Stimulated activated naive CD4-positive, alpha-beta T cell (primary cell): ENCODE results near the gene CNR2.
"Not testable (repeated sequence)": the region's sequence is repeated elsewhere in the genome, so short reads cannot be mapped to it uniquely, and the experiment has no call there.

Source experiments
- DNase-seq, 6 experiments: peaks; one replicate each; lab custom pipeline; 2025; lab: John Stamatoyannopoulos, UW

CNR2 gene

GRCh38 chr1:23885222-23885621 lies 27.9 kb downstream of the CNR2 start:
- DNase-seq, result no peak

DNA sequence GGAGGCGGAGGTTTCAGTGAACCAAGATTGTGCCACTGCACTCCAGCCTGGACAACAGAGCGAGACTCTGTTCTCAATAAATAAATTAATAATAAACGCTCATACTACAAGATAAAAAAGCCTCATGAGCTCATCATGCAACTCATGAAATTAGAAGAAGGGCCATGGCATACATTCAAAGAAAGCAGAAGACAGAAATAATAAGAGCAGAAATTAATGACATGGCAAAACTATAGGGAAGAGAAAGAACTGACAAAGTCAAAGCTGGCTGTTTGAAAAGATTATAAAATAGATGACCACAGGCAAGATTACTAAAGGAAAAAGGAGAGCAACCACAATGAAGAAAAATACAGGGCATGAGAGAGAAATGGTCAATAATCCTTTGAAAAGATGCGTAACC lies 30.4 kb downstream of the CNR2 start:
- DNase-seq, result no peak

DNA sequence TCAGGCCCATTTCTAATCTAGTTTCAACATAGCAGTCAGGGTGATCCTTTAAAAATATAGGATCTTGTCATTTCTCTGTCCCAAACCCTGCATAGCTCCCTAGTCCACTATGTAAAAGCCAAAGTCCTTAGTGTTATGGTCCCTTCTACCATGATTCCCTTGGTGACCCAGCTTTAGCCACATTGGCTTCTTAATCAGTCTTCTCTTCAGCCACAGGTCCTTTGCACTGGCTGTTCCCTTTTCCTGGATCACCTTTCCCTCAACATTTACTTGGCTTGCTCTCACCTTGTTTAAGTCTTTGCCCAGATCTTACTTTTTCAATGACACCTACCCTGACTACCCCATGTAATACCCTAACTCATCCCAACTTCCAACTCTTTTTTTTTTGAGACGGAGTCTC lies 33.4 kb downstream of the CNR2 start:
- DNase-seq, result no peak

GRCh38 chr1:23878668-23879067 lies 34.5 kb downstream of the CNR2 start:
- DNase-seq, result no peak

- DNase-seq, result no peak
Observed at GRCh38 chr1:23875382-23875781, 37.8 kb downstream of the CNR2 start.

GRCh38 chr1:23872421-23872820 lies 40.7 kb downstream of the CNR2 start:
- no peak for DNase-seq

DNA sequence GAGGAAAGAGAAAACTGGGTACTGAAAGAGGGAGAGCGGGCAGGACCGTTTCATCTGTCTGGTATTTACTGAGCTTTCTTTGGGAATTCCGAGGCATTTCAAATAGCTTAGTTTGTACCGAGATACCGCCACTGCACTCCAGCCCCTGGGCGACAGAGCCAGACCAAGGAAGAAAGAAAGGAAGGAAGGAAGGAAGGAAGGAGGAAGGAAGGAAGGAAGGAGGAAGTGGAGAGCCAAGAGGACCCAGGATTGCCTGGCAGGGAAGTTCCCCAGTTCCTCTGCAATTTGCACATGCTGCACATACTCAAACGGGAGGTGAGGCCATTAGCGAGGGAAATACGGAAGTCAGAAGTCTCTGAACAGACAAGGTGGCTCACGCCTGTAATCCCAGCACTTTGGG lies 44.1 kb downstream of the CNR2 start:
- no peak for DNase-seq

- DNase-seq, result no peak
Observed at GRCh38 chr1:23868557-23869016, 44.6 kb downstream of the CNR2 start.

DNA sequence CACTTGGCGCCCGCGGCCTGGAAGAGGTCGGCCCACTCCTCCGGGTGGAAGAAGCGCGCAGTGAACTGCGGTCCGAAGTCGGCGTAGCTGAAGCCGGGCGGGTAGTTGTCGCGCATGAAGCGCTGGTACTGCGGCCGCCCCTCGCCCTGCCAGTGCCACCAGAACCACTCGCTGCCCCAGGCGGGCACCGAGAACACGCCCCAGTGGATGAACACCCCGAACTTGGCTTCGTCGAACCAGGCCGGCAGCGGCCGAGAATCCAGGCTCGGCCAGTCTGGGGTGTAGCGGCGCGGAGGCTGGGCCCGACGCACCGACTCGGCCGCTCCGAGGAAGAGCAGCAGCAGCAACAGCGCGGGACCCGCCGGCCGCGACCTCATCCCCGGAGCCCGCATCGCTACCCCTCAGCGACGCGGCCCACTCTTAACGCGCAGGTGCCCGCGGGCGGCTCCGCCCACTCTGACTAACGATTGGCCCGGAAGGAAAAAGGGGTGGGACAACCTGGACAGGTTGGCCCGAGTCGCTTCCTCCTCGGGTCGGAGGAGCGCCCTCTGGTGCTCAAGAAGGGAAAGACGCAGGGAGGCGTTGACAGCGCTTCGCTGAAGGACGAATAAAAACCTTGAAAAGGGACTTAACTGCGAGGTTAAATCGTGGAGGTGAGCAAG lies 45.1 kb downstream of the CNR2 start, which contains the start of gene FUCA1:
Gene FUCA1, minus strand, starts transcription at position 396 of the 662 bp plus-strand sequence. Its CDS starts 4 bp downstream, at position 392.
- peak; percentile 89 to 96 (median 92) for DNase-seq

DNA sequence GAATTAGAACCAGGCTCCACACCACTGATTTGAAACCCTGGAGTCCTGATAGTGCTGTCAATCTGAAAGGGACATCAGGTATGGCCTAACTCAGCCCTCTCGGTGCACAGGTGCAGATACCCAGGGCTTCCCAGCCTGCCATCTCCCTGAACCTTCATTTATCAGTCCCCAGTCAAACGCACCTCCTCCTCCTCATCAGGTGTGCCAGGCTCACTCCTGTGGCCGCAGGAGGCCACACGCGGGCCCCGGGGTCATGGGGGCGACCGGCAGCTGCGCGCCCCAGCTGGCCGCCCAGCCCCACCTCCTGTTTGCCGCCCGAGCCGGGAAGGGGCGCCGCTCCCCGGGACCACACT lies 45.6 kb downstream of the CNR2 start:
- DNase-seq, result peak in 1 of 6 experiments; percentile 53

DNA sequence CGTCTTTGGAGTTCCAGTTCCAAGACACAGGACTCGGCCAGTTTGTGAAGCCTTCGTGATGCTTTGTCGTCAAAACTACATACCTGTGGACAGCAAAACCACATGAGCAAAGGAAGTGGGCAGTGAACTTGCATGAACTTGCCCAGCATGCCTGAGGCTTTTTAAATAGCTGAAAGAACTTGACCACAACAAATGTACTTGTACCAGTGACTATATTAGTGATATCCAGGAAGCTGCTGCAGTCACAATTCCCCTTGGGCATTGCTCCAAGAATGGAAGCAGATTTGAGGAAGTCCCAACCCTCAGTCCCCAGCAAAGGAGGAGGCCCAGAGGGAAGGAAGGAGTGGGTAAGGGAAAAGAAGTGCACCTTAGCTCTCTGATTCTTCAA lies 47.6 kb downstream of the CNR2 start:
- DNase-seq, result no peak

- DNase-seq, result no peak
Observed at GRCh38 chr1:23864801-23865542, 48.2 kb downstream of the CNR2 start.

GRCh38 chr1:23862640-23863039 lies 50.5 kb downstream of the CNR2 start:
- DNase-seq, result no peak

GRCh38 chr1:23854568-23854967 lies 58.6 kb downstream of the CNR2 start:
- DNase-seq, result no peak

DNA sequence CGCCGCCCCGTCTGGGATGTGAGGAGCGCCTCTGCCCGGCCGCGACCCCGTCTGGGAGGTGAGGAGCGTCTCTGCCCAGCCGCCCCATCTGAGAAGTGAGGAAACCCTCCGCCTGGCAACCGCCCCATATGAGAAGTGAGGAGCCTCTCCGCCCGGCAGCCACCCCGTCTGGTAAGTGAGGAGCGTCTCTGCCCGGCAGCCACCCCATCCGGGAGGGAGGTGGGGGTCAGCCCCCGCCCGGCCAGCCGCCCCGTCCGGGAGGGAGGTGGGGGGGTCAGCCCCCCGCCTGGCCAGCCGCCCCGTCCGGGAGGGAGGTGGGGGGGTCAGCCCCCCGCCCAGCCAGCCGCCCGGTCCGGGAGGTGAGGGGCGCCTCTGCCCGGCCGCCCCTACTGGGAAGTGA lies 60.0 kb downstream of the CNR2 start:
- DNase-seq, result not testable (repeated sequence)

- DNase-seq, result not testable (repeated sequence)
Observed at GRCh38 chr1:23851406-23851805, 61.8 kb downstream of the CNR2 start.

- DNase-seq, result no peak
Observed at GRCh38 chr1:23848673-23849616, 64.2 kb downstream of the CNR2 start.

DNA sequence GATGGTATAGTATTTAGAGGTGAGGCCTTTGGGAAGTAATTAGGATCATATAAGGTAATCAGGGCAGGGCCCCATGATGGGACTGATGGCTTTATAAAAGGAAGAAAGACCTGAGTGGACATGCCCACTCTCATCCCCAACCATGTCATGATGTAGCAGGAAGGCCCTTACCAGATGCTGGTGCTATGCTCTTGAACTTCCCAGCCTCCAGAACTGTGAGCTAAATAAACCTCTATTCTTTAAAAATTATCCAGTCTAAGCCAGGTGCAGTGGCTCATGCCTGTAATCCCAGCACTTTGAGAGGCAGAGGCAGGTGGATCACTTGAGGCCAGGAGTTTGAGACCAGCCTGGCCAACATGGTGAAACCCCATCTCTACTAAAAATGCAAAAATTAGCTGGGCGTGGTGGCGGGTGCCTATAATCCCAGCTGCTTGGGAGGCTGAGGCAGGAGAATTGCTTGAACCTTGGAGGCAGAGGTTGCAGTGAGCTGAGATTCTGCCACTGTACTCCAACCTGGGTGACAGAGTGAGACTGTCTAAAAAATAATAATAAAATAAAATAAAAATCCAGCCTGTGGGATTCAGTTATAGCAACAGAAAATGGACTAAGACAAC lies 65.6 kb downstream of the CNR2 start:
- not testable (repeated sequence) for DNase-seq

DNA sequence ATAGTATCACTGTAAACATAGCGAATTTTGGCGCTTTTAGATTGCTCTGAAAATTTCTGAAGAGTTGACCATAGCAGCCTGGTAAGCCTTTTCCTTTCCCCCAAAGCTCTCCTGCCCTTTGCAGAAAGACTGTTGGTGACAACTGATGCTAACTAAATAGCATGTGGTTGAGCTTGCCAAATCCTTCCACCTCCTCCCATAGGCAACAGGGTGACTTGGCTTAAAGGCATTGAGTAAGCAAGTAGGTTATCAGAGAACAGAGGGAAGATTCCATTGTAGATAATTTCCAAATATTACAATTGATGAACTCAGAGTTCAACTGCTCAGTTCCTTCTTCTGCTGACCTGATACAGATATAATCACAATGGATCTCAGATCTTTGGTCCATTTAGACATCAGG lies 68.0 kb downstream of the CNR2 start:
- DNase-seq, result no peak

GRCh38 chr1:23843644-23844043 lies 69.5 kb downstream of the CNR2 start:
- no peak for DNase-seq

- peak; percentile 59 to 80 (median 73) for DNase-seq
Observed at GRCh38 chr1:23838401-23838866, 74.7 kb downstream of the CNR2 start.

GRCh38 chr1:23837908-23838307 lies 75.3 kb downstream of the CNR2 start:
- no peak for DNase-seq
